Hepatocyte (in vitro differentiated cells): ENCODE data around the gene MAMDC2.

Experiments used
- CTCF ChIP-seq: fragments of 200-600 bp; sonication (generic); IDR thresholded peaks from 2 replicates; pipeline ENCODE4 v1.5.1; 2016; ENCODE audit warnings: antibody characterized with exemption, mild to moderate bottlenecking; ENCODE audit not compliant: poor library complexity
- EZH2 ChIP-seq: fragments of 200-600 bp; sonication (generic); IDR thresholded peaks from 2 replicates; pipeline ENCODE4 v1.6.1; 2016; ENCODE audit warnings: antibody characterized with exemption, mild to moderate bottlenecking, borderline replicate concordance
- EZH2phosphoT487 ChIP-seq: fragments of 200-600 bp; sonication (generic); IDR thresholded peaks from one replicate; pipeline ENCODE4 v1.6.1; 2018; ENCODE audit warnings: antibody characterized with exemption, mild to moderate bottlenecking, low read depth, moderate library complexity; ENCODE audit not compliant: unreplicated experiment, severe bottlenecking

GRCh38 chr9:70092190-70092589 lies 48.5 kb downstream of the MAMDC2 start:
- TF ChIP-seq CTCF (no peak), EZH2 (no peak), EZH2phosphoT487 (no peak)
